Body of pancreas (tissue), 4 donors: ENCODE measurements around the gene NSA2.
"Not testable (repeated sequence)": the region's sequence is repeated elsewhere in the genome, so short reads cannot be mapped to it uniquely, and the experiment has no call there.

Source experiments
- POLR2A ChIP-seq, 3 donors: fragments of 450-650 bp; IDR thresholded peaks; one replicate each; pipeline ENCODE4 v1.6.1; 2016; ENCODE audit warnings: antibody characterized with exemption in 3 of 3, mild to moderate bottlenecking in 2 of 3
- TF ChIP-seq, protein P1 (sequence below), 7 experiments: fragments of 450-650 bp in 4 of 7; fragments of 200-600 bp in 3 of 7; sonication (generic) in 3 of 7; IDR thresholded peaks; one replicate each; pipeline ENCODE4 v1.5.1; 2016 to 2019; ENCODE audit warnings: antibody characterized with exemption in 7 of 7

DNA sequence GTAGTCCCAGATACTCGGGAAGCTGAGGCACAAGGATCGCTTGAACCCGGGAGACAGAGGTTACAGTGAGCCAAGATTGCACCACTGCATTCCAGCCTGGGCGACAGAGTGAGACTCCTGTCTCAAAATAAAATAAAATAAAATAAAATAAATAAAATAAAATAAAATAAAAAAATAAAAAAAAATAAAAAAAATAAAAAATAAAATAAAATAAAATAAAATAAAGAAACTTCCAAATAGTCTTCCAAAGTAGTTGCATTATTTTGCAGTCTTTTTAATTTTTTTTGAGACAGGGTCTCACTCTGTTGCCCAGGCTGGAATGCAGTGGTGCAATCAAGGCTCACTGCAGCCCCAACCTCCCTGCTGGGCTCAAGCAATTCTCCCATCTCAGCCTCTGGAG lies 18.3 kb upstream of the NSA2 start:
- TF ChIP-seq POLR2A (IDR thresholded peaks at IDR 0.05), result not testable (repeated sequence)
- TF ChIP-seq, protein P1, sequence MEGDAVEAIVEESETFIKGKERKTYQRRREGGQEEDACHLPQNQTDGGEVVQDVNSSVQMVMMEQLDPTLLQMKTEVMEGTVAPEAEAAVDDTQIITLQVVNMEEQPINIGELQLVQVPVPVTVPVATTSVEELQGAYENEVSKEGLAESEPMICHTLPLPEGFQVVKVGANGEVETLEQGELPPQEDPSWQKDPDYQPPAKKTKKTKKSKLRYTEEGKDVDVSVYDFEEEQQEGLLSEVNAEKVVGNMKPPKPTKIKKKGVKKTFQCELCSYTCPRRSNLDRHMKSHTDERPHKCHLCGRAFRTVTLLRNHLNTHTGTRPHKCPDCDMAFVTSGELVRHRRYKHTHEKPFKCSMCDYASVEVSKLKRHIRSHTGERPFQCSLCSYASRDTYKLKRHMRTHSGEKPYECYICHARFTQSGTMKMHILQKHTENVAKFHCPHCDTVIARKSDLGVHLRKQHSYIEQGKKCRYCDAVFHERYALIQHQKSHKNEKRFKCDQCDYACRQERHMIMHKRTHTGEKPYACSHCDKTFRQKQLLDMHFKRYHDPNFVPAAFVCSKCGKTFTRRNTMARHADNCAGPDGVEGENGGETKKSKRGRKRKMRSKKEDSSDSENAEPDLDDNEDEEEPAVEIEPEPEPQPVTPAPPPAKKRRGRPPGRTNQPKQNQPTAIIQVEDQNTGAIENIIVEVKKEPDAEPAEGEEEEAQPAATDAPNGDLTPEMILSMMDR (IDR thresholded peaks at IDR 0.05), result not testable (repeated sequence)
